HUDEP-2 (cell line): ENCODE results near the gene MMAB.

Experiments
- DNase-seq, 76 experiments: peaks; one replicate each; lab custom pipeline; 2025; ENCODE audit not compliant: unreplicated experiment in 76 of 76; lab: John Stamatoyannopoulos, UW

Gene MMAB

DNA sequence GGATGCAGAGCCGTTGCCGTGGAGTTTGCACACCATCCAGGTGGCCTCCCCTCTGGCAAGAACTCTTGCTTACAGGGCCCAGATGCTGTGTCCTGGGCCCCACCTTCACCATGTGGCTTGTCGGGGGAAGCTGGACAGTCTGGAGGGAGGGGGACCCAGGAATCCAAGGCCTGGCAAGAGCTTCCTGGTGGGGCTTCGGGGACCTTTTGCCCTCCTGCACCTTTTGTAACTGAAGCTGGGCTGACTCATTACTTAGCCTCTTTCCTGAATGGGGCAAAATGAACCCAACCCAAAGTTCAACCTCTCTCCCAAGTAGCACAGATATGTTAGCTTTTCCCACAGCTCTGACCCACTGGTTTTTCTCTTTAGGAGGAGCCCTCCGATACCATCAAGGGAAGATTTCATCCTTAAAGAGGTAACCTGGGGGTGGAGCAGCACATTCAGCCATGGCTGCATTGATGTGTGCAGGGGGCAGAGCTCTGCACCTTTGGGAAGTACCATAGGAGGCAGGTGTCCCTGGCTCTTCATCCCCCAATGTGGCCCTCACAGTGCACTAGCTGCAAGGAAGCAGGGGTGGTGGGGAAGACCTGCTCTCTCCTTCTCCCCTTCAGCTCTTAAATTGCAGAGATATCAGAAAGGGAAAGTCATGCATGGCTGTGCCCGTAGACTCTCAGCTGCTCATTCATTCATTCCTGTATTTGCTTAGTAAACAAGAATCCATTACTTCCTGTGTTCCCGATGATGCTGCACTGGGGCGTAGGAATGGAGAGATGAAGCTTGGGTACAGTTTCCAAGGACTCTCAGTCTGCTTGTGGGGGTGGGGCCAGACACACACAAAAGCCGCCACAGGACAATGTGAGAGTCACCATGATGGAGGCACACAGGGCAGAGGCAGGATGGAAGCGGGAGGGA, 13.3 kb upstream of the MMAB start:
- no peak for DNase-seq

DNA sequence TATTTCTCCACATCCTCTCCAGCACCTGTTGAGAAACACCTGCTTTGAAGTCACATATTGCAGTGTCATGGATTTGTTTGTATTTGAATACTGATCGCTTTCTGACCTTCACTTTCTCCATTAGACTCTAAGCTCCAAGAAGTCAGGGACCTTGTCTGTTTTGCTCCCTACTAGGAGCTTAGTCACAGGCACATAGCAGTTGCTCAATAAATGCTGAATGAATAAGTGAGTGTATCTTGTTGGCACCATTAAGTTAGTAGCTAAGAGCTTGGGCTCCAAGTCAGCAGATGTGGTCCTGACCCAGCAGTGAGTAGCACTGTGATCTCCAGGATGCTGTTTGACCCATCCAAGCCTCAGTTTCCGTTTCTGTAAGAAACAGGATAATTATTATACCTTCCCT, 10.4 kb upstream of the MMAB start:
- DNase-seq: no peak

DNA sequence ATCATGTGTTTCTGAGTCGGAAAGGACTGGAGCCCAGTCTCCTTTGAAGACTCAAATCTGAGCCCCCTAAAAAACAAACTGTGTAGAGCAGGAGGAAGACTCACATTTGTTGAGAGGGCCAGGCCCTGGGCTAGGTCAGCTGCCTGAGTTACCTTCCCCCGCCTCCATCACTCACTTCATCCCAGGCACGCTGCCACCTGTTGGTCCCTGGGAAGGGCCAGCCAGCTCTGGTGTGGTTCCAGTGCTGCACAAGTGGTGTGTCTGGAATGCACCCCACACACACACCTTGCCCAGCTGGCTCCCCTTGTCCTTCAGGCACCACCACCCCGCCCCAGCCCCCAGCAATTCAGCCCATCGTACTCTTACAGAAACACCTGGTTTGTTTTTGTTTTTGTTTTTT, 9.3 kb upstream of the MMAB start:
- peak in 1 of 76 experiments; percentile 3 for DNase-seq

DNA sequence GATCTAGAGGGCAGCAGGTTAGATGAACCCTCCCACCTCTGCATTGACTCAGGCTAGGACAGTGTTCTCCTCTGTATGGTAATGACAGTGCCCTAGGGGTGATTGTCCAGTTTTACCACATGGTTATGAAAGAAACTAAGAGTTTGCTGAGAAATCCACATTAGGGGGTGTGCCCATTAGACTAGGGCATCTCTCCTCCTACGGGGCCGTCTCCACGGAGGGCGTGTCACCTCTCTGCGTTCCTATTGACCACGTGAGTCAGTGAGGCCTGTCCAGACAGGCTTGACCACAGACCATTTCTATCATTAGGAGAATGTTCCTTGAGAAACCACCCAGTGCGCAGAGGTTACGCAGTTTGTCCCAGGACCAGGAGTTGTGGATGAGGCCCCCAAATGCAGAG, 8.6 kb upstream of the MMAB start:
- no peak for DNase-seq

DNA sequence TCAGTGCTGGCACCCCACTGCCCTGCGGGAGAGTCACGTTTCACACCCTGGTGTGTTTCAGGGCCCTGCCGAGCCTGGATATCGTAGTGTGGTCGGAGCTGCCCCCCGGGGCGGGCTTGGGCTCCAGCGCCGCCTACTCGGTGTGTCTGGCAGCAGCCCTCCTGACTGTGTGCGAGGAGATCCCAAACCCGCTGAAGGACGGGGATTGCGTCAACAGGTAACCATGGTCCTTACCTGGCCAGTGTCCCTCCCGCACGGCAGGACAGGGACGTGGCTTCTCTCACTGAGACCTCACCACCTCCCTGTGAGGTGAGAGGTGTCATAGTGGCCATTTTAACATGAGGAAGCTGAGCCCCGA, 8.0 kb upstream of the MMAB start:
- DNase-seq: no peak

DNA sequence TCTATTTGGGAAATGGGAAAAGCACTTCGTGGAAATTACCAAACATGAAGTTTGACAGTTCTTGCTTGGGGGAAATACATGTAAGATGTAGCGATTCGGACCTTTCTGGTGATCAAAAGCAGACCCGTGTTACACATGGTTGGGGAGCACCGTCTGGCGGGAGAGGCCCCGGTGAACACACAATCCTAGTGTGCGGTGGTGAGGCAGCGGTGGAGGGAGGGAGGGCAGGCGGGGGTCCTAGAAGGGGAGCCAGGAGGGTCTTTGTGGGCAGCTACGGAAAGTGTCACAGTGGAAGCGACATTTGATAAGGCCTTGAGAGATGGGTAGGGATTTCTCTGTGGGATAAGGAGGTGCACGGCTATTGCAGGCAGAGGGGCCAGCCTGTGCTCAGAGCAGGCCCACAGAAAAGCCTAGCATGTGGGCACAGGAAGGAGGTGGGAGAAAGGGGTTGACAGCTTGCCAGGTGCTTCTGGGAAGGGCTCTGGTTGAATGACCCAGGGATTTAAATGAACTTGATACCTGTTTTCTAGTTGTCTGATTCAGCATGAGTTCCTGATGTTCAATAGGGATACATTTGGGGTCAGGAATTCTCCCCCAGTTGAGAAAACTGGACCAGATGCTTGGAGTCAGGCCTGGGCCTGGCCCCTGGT, 7.5 kb upstream of the MMAB start:
- DNase-seq: no peak

DNA sequence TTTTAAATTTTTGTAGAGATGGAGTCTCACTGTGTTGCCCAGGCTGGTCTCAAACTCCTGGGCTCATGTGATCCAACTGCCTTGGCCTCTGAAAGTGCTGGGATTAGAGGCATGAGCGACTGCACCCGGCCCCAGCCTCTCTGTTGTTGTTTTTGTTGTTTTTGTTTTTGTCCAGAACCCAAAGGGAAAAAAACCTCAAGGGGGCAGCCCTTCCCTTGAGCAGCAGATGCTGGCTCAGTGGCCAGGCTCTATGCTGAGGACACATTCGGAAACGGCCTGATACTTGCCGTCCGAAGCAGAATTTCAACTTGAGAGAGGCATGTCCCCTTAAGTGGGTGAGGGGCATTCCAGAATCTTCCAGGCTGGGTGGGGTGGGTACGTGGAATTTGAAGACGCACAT, 7.0 kb upstream of the MMAB start:
- DNase-seq: no peak

DNA sequence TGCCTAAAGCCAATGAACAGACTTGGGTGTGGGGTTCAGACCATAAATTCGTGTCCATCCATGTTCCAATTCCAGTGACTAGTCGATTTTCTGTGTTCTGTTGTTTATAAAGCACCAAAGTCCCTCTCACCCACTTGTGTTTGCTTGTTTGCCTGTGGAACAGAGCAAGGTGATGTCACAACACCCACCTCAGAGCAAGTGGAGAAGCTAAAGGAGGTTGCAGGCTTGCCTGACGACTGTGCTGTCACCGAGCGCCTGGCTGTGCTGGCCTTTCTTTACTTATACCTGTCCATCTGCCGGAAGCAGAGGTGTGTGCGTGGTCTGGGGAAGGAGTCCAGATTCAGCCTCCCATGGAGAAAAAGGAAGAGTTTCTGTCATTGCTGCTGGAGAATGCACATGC, 6.3 kb upstream of the MMAB start:
- DNase-seq: no peak

DNA sequence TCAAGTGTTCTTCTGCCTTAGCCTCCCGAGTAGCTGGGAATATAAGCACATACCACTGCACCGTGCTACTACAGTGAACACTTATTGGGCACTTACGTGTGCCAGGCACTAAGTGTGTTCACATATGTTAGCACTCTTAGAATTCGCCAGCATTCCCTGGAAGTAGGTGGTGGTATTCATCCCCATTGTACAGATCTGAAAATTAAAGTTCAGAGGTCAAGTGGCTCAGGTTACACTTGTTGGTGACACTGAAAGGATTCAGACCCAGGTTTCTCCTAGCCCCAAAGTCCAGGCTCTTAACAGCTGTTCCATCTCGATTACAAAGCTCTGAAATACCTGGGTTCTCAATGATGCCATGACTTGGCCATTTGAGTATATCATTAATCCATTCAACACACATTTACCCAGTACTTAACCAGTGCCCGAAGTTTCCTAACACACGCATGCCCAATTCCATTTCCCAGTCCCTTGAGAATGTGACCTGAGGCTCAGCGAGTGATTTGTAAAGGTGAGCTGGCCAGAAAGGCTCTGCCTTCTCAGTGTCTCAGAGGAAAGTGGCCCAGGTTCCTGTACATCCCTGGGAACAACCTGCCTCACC, 5.1 kb upstream of the MMAB start:
- no peak for DNase-seq

DNA sequence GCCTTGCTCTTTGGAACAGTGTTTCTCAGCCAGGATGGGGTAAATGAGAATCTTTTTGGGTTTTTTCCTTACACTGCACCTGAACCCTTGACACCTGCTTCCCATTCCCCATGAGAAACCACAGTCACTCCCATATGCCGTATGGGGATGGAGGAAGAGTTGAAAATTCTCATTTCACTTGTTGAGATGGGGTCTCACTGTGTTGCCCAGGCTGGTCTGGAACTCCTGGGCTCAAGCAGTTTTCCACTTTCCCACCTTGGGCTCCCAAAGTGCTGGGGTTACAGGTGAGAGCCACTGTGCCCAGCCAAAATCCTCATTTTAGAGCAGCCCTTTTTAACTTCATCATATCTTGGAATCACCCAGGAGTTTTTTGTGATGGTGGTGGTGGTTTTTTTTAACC, 4.0 kb upstream of the MMAB start:
- DNase-seq: no peak

DNA sequence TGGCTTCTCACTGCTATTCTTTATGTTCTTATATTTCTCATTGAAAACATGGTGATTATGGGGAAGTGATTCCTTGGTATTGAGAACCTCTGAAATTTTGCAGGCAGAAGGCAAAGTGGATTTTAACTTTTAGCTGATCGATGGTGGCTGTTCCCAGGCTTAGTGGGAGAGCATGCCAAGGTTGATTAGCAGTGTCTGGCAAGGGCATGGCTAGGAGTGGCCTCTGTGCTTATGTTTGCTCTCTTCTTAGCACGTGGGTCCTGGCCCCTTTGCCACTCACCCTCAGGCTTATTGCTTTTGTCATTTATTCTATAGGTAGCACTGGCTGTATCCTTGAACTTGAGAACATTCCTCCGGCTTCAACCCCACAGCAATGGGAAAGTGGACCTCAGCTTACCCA, 2.4 kb upstream of the MMAB start:
- no peak for DNase-seq

DNA sequence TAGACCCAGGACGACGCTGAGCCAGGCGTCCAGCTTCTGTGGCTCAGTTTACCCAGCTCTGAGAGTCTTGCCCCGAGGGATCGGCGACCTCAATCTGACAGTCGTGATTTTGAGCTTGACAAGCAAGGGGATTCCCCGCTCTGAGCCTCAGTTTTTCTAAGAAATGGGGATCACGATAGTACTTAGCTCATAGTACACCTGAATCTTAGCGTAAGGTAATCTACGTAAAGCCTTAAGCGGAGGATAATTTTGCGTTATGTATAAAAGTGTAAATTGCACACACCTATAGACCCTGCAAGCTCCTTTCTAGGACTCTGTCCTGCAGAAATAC, 575 bp upstream of the MMAB start:
- DNase-seq: peak in 1 of 76 experiments; percentile 56

DNA sequence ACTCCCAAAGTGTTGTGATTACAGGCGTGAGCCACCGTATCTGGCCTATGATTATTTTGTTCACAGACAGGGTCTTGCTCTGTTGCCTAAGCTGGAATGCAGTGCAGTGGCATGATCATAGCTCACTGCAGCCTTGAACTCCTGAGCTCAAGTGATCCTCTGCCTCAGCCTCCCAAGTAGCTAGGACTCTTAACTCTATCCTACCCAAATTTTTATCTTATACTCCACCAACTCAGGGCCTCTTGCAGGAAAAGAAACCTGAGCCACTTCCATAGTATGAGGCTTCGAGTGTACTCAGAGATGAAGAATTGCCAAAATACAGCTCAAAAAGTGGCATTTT, 828 bp downstream of the MMAB start:
- peak in 1 of 76 experiments; percentile 4 for DNase-seq

DNA sequence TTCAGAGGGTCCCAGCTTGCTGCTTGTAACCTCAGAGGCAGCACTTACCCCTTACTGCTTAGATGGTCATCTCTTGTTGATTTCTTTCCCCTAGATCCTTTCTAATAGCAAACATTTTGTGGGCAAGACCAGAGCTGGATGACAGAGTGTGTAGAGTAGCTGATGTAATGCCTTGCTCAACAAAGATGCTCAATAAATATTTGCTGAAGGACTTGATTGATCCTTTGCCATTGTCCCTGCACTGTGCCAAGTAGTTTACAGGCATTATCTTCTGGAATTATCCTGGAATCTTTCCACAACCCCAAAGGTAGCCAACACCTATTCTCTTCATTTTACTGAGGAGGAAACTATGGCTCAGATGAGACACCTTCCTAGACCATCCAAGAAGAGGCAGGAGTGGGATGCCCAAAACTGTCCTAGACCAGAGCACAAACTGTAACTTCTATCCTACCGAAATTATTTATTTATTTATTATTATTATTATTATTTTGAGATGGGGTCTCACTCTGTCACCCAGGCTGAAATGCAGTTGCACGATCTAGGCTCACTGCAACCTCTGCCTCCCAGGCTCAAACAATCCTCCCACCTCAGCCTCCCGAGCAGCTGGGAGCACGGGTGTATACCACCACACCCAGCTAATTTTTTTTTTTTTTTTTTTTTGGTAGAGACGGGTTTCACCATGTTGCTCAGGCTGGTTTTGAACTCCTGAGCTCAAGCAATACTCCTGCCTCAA, 1.4 kb downstream of the MMAB start:
- no peak for DNase-seq

DNA sequence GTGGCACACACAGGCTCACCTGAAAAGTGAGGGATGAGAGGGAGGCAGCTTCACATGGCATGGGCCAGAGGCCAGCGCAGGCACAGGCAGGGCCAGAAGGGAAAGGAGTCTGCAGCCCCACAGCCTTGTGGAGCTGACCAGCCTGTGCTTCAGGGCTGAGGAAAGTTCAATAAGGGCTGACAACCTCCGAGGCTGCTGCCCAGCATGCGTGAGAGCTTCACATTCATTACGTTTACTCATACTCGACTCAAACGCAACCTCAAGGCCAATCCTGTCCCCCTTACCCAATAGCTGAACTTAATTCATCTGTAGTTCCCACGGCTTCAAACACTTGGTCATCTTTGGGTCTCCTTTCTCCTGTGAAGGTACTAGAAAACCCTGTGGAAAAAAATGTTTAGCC, 4.8 kb downstream of the MMAB start:
- DNase-seq: no peak

DNA sequence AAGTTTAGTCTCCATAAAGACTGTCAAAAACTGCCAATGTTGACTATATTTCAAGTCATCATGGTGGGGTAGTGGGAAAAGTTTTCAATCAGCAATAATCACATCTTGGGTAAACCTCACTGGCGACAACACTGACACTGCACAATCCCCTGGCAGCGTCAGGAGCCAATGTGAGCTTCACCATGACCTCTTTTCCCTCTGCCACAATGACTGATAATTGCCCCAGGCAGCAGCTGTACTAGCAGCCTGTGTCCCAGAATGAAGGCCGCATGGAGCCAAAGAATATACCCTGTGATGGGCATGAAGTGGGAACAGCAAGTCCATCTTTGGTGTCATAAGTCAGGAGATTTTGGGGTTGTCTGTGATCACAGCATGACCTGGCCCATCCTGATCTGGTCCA, 5.3 kb downstream of the MMAB start:
- no peak for DNase-seq

DNA sequence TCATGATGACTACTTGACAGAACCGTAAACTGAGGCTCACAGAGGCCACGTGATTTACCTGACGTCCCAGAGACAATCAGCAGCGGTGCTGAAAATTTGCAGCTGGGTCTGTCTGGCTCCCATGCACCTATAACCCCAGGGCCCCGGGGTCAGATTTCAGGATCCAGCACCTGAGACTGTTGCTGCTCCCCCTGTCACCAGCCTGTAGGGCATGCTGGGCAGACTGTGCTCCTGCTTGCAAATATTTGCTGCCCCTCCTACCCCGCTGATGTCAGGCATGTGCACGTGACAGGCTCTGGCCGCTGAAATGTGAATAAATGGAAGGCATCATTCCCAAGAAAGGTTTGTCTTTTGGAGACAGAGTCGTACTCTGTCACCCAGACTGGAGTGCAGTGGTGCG, 6.0 kb downstream of the MMAB start:
- no peak for DNase-seq

DNA sequence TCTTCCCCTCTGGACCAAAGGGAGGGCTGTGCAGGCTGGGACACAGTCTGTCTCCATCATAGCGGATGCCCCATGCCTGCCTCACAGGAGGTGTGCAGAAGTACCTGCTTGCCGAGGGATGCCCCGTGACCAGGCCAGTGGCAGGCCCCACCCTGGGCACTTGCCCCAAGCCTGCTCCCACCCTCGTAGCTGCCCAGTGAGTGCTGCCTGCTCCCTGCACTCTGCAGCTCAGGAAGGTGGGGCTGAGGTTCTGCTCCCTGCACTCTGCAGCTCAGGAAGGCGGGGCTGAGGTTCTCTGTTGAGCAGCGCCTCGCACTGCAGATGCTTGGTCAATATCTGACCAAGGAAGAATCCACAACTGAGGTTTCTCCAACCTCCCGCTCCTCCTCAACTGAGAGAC, 6.9 kb downstream of the MMAB start:
- no peak for DNase-seq

DNA sequence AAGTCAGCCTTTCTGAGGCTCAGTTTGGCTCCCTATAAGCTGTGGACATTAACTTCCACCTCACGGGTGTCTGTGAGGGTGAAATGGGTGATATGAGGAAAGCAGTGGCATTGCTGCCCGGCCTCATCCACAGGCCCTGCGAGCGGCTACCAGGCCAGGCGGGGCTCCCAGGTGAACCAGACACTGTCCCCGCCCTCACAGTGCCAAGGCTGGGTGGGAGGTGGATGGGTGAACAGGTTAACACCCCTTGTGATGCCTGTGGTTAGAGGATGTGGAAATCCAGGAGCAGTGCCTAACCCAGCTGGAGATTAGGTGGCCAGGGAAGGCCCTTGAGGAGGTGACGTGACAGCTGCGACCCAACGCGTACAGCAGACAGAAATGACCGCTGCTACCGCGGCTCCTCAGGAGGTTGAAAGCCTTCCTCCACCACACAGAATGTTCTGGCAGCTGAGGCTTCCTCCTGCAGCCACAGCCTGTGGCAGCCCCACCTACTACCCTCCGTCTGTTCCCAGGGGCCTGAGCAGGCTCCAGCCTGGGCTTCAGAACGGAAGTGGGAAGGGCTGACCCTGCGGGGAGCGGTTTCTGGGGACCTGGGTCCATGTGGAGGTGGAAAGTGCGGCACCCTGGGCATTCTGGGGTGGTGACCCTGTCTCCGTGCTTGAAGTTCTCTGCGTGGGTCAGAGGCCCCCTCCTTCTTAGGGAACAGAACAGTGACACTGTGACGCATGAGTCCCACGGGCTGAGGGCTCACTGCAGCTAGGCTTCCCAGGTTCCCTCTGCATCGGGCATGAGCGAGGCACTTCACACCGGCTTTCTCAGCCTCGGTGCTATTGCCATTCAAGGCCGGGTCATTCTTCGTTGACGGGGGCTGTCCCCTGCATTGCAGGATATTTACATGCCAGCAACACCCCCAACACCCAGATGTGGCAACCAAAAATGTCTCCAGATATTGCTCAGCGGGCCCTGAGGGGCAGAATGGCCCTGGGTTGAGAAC, 9.7 kb downstream of the MMAB start:
- no peak for DNase-seq

DNA sequence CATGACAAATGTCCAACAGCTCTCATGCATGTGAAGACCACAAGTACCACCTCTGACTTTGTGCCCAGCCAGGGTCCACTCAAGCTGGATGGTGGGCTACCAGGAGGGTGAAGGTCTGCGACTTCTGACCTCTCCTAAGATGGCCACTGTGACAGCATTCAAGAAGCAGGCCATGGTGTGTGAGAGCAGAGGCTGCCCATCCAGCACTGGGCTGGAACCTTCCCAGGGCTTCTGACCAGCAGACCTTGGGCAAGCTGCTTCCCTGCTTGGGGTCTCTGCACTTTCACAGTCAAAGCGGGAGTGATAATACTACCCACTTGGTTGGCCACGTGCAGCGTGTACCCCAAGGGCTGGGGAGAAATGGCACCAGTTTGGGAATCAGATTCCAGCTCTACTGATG, 10.4 kb downstream of the MMAB start:
- DNase-seq: no peak

DNA sequence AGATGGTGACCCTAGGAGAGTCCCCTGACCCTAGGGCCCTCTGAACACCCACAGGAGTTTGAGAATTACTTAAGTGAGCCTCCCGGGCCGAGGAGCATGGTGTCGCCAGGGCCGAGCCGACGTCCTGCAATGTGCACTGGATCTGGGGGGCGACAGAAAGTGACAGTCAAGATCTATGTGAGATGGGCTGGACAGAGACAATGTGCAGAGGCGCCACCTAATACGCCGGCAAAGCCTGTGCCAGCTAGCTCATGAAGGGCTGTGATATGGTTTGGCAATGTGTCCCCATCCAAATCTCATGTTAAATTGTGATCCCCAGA, 11.6 kb downstream of the MMAB start:
- DNase-seq: no peak
